Activated CD8-positive, alpha-beta memory T cell treated with anti-CD3 and anti-CD28 coated beads, Interleukin-2, amount 50 U/mL, for 24 hours (primary cell): ENCODE results near the gene TYW3.
"Not testable (repeated sequence)": the region's sequence is repeated elsewhere in the genome, so short reads cannot be mapped to it uniquely, and the experiment has no call there.

Experiments
- DNase-seq: peaks from one replicate; pipeline ENCODE4 v3.0.0-alpha.2; 2020; ENCODE audit errors: extremely low read depth

The TYW3 gene

GRCh38 chr1:74731399-74732052, 1.4 kb upstream of the TYW3 start:
- no peak for DNase-seq

GRCh38 chr1:74732071-74732946, 643 bp upstream of the TYW3 start:
- not testable (repeated sequence) for DNase-seq

GRCh38 chr1:74733604-74734484, 892 bp downstream of the TYW3 start:
- DNase-seq: no peak

DNA sequence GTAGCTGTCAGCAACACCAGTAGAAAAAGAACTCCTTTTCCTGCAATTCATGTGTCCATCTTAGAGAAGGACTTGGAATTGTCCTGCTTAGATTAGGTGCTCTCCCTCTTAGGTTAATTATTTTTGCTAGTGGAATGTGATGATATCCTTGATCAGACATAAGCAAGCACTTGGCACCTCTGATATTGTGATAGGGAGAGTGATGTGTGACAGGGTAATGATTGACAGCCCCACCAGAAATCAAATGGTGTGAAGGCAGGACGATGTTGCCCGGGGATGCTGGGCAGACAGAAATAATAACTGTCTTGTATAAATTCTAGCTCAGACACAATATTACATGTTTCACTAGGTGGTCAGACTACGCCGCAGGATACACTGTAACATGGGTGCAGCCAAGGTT, 4.4 kb downstream of the TYW3 start:
- no peak for DNase-seq

GRCh38 chr1:74740307-74740980, 7.5 kb downstream of the TYW3 start:
- not testable (repeated sequence) for DNase-seq

DNA sequence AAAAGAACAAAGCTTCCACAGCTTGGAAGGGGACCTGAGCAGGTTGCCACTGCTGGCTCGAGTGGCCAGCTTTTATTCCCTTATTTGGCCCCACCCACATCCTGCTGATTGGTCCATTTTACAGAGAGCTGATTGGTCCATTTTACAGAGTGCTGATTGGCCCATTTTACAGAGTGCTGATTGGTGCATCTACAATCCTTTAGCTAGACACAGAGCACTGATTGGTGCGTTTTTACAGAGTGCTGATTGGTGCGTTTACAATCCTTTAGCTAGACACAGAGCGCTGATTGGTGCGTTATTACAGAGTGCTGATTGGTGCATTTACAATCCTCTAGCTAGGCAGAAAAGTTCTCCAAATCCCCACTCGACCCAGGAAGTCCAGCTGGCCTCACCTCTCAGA, 12.3 kb downstream of the TYW3 start:
- DNase-seq: not testable (repeated sequence)

- no peak for DNase-seq
Measured at GRCh38 chr1:74748960-74749359, 16.0 kb downstream of the TYW3 start.

DNA sequence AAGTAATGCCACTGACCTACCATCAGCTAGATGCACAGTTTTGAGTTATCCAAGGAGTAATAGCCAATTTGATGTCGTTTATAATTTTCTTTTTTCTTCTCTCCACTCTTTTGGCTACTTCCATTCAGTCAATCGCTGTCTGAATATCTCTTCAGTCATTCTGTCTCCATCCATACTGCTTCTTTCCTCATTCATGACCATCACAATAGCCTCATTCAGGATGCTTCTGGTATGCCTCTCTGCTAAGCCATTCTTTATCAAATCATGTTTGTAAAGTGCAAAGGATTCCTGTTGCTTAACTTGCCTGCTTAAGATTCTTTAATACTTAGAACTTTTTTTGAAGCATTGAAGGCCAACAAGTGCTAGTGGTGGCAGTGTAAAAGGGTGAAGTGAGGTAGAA, 20.2 kb downstream of the TYW3 start:
- DNase-seq: no peak

- DNase-seq: no peak
Measured at GRCh38 chr1:74755475-74755874, 22.5 kb downstream of the TYW3 start.

GRCh38 chr1:74756650-74757049, 23.7 kb downstream of the TYW3 start:
- not testable (repeated sequence) for DNase-seq

DNA sequence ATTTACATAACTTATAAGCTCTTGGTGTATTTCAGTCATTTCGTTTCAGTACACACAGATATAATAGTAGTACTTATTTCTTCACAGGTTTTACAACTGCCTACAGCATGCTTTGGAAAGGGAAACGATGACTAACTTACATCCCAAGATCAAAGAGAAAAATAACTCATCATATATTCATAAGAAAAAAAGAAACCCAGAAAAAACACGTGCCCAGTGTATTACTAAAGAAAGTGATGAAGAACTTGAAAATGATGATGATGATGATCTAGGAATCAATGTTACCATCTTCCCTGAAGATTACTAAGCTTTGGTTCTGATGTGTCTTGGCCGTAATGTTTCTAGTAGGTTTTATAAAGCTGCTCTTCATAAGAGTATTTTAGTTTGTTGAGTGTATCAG, 30.9 kb downstream of the TYW3 start:
- DNase-seq: no peak

DNA sequence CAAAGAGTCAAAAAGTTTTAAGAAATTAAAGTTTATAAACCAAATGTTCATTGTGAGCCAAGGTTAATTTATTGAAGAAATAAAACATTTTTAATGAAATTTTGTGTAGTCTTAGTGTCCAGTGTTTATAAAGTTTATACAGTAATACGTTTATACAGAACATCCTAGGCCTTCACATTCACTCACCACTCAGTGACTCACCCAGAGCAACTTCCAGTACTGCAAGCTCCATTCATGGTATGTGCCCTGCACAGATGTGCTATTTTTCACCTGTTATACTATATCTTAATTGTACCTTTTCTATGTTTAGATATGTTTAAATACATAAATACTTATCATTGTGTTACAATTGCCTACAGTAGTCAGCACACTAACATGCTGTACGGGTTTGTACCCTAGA, 33.6 kb downstream of the TYW3 start:
- no peak for DNase-seq

DNA sequence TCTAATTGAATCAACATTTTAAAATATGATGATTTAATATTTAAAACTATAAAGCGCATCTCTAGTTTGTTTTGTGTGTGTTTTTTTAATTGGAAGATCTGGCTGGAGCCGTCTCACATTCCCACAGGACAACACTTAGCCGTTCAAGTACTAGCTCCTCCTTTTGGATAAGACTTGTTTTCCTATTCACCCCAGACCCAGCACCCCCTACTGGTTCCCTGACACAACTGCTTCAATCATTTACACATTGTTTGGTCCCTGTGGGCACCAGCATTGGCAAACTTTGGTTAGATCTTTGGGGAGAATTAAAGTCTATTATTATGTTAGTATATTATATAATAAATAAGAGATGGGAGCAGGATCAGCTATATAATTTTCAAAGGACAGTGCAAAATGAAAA, 34.5 kb downstream of the TYW3 start:
- DNase-seq: no peak

- no peak for DNase-seq
Measured at GRCh38 chr1:74771913-74772515, 39.1 kb downstream of the TYW3 start.

GRCh38 chr1:74772945-74773344, 40.0 kb downstream of the TYW3 start:
- DNase-seq: no peak

GRCh38 chr1:74773582-74773981, 40.6 kb downstream of the TYW3 start:
- no peak for DNase-seq

- DNase-seq: no peak
Measured at GRCh38 chr1:74775735-74776134, 42.8 kb downstream of the TYW3 start.

- DNase-seq: no peak
Measured at GRCh38 chr1:74777525-74777924, 44.6 kb downstream of the TYW3 start.

DNA sequence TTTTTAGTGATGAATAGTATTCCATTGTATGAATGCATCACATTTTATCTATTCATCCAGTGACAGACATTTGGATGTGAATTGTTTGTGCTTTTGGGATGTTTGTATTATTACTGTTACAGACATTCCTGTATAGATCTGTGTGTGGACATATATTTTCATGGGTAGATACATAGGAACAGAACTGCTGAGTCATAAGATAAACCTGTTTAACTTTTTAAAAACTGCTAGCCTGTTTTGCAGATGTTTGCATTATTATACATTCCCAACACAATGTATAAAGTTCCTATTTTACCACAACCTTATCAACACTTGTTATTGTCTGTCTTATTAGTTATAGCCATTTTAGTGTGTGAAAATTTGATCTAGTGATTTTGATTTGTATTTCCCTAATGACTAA, 46.8 kb downstream of the TYW3 start:
- no peak for DNase-seq

GRCh38 chr1:74780594-74780993, 47.6 kb downstream of the TYW3 start:
- no peak for DNase-seq

GRCh38 chr1:74785944-74786343, 53.0 kb downstream of the TYW3 start:
- DNase-seq: no peak
